ENCODE results near the gene TRABD2A. TPM values are rescaled to one million over a fixed set of nuclear protein-coding genes. Genes with fewer than 3 reads are reported as not detected.

The TRABD2A gene
- total and polyA plus RNA-seq, 2 experiments from 2014 or later, result not detected

GRCh38 chr2:84885111-84885510, 4.2 kb upstream of the TRABD2A start:
- no peaks in the 10 kb centered on the region for H3K9me3 ChIP-seq (ENCODE audit: low read depth)
- H3K27me3 ChIP-seq, result peaks cover 48% of the 10 kb centered on the region
- H3K4me3 ChIP-seq, result no peak overlapping the region
- H3K36me3 ChIP-seq, result no peaks in the 10 kb centered on the region
- no peak overlapping the region for H3K27ac ChIP-seq
- no peak for DNase-seq (ENCODE audit: low read depth in 1 of 2, low spot score in 1 of 2)
- peaks cover 10% of the 10 kb centered on the region for H3K4me1 ChIP-seq (ENCODE audit: low read depth)
- TF ChIP-seq CTCF (IDR thresholded peaks at IDR 0.05; ENCODE audit: low read depth, low read length), result no peak

GRCh38 chr2:84884449-84884848, 3.6 kb upstream of the TRABD2A start:
- peaks cover 54% of the 10 kb centered on the region for H3K27me3 ChIP-seq
- no peak for TF ChIP-seq CTCF (IDR thresholded peaks at IDR 0.05; ENCODE audit: low read depth, low read length)

DNA sequence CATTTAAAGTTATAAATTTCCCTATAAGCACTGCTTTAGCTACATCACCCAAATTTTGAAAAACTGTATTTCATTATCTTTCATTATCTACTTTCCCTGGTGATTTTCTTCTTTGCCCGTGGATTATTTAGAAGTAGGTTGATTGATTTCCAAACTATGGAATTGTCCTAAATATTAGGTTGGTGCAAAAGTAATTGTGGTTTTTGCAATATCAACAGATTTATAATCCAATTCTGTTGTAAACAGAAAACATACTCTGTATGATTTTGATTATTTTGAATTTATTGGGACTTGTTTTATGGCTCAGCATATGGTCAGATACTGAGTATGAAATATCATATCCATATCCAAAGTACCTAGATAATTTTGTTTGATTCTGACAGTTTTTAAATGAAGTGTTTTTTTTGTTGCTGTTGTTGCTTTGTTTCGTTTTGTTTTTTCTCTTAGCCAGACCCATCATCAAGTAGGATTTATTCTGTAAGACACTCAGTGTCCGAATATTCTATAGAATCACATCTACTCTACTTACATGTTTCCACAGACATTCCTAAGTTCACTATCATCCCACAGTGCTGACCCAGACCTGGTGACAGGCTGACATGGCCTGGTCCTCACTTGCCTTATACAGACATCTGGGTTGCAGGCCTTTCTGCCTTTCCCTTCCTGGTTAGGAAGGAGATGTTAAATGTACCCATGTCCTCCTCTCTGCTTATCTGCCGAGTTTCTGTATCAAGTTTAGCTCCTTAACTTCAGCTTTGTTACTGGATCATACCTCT, 2.1 kb upstream of the TRABD2A start:
- Histone ChIP-seq H3K27me3 (peaks cover 69% of the 10 kb centered on the region), H3K27ac (no peak overlapping the region), H3K9me3 (ENCODE audit: low read depth) (no peaks in the 10 kb centered on the region), H3K4me3 (no peak overlapping the region), H3K4me1 (ENCODE audit: low read depth) (peaks cover 10% of the 10 kb centered on the region), H3K36me3 (no peaks in the 10 kb centered on the region)
- no peak for TF ChIP-seq CTCF (IDR thresholded peaks at IDR 0.05; ENCODE audit: low read depth, low read length)
- no peak for DNase-seq (ENCODE audit: low read depth in 1 of 2, low spot score in 1 of 2)

More at GRCh38 chr2:84884449-84884848, 3.6 kb upstream of the TRABD2A start:
- no peak overlapping the region for H3K27ac ChIP-seq
- H3K4me3 ChIP-seq, result no peak overlapping the region
- no peaks in the 10 kb centered on the region for H3K9me3 ChIP-seq (ENCODE audit: low read depth)
- no peak for DNase-seq (ENCODE audit: low read depth in 1 of 2, low spot score in 1 of 2)
- H3K36me3 ChIP-seq, result no peaks in the 10 kb centered on the region
- H3K4me1 ChIP-seq (ENCODE audit: low read depth), result peaks cover 10% of the 10 kb centered on the region

GRCh38 chr2:84882414-84882738, 1.5 kb upstream of the TRABD2A start:
- TF ChIP-seq CTCF (IDR thresholded peaks at IDR 0.05; ENCODE audit: low read depth, low read length), result no peak

GRCh38 chr2:84881581-84882413, 913 bp upstream of the TRABD2A start:
- TF ChIP-seq CTCF (IDR thresholded peaks at IDR 0.05; ENCODE audit: low read depth, low read length), result peak; percentile 78
- Histone ChIP-seq H3K9me3 (ENCODE audit: low read depth) (no peaks in the 10 kb centered on the region), H3K36me3 (no peaks in the 10 kb centered on the region), H3K4me3 (peak overlapping the region; percentile 39), H3K27ac (no peak overlapping the region), H3K4me1 (ENCODE audit: low read depth) (peaks cover 10% of the 10 kb centered on the region), H3K27me3 (peaks cover 81% of the 10 kb centered on the region)
- peak; percentile 82 to 85 for DNase-seq (ENCODE audit: low read depth in 1 of 2, low spot score in 1 of 2)

More at GRCh38 chr2:84882414-84882738, 1.5 kb upstream of the TRABD2A start:
- Histone ChIP-seq H3K9me3 (ENCODE audit: low read depth) (no peaks in the 10 kb centered on the region), H3K4me1 (ENCODE audit: low read depth) (peaks cover 10% of the 10 kb centered on the region), H3K36me3 (no peaks in the 10 kb centered on the region), H3K27me3 (peaks cover 75% of the 10 kb centered on the region), H3K27ac (no peak overlapping the region), H3K4me3 (no peak overlapping the region)
- DNase-seq (ENCODE audit: low read depth in 1 of 2, low spot score in 1 of 2), result no peak
